Kidney epithelial cell (primary cell): ENCODE measurements around the gene B3GNT7. TPM values are rescaled to one million over a fixed set of nuclear protein-coding genes. Genes with fewer than 3 reads are reported as not detected.
"Not testable (repeated sequence)": the region's sequence is repeated elsewhere in the genome, so short reads cannot be mapped to it uniquely, and the experiment has no call there.

Source experiments
- DNase-seq: peaks from one replicate; pipeline ENCODE4 v3.0.0-alpha.2; 2010; ENCODE audit warnings: low read depth
- H3K27me3 ChIP-seq: 2 replicates; pipeline ENCODE4 v1.6.0; 2011; ENCODE audit warnings: low read length; ENCODE audit not compliant: control insufficient read depth, insufficient read depth
- H3K36me3 ChIP-seq: 2 replicates; pipeline ENCODE4 v1.5.1; 2011; ENCODE audit warnings: low read length; ENCODE audit not compliant: control insufficient read depth, insufficient read depth
- H3K4me3 ChIP-seq: 2 replicates; pipeline ENCODE4 v1.5.1; 2011; ENCODE audit warnings: low read depth, mild to moderate bottlenecking, control low read depth, low read length
- CTCF ChIP-seq: IDR thresholded peaks from 2 replicates; pipeline ENCODE4 v1.5.1; 2011; ENCODE audit warnings: mild to moderate bottlenecking, moderate library complexity, low read length, control low read depth, inconsistent platforms; ENCODE audit not compliant: insufficient read depth, poor library complexity, severe bottlenecking
- total RNA-seq: library from RNA; depleted of rRNA; stranded (reverse); fragments of >200 nt; gene quantifications from 2 replicates; pipeline ENCODE4 v1.2.3, GENCODE V29; 2015

The B3GNT7 gene
- total RNA-seq, 1 donor from 2014 or later, result 8.8 TPM

- TF ChIP-seq CTCF, result no peak
- H3K36me3 ChIP-seq, result no peaks in the 10 kb centered on the region
- no peak for DNase-seq
- no peak overlapping the region for H3K4me3 ChIP-seq
- H3K27me3 ChIP-seq, result no peaks in the 10 kb centered on the region
Measured at GRCh38 chr2:231373184-231373583, 22.3 kb upstream of the B3GNT7 start.

- Histone ChIP-seq H3K36me3 (no peaks in the 10 kb centered on the region), H3K4me3 (no peak overlapping the region), H3K27me3 (no peaks in the 10 kb centered on the region)
- DNase-seq, result no peak
- no peak for TF ChIP-seq CTCF
Measured at GRCh38 chr2:231373786-231374349, 21.6 kb upstream of the B3GNT7 start.

- H3K36me3 ChIP-seq, result no peaks in the 10 kb centered on the region
- DNase-seq, result no peak
- TF ChIP-seq CTCF, result no peak
- no peaks in the 10 kb centered on the region for H3K27me3 ChIP-seq
- no peak overlapping the region for H3K4me3 ChIP-seq
Measured at GRCh38 chr2:231374771-231375170, 20.7 kb upstream of the B3GNT7 start.

DNA sequence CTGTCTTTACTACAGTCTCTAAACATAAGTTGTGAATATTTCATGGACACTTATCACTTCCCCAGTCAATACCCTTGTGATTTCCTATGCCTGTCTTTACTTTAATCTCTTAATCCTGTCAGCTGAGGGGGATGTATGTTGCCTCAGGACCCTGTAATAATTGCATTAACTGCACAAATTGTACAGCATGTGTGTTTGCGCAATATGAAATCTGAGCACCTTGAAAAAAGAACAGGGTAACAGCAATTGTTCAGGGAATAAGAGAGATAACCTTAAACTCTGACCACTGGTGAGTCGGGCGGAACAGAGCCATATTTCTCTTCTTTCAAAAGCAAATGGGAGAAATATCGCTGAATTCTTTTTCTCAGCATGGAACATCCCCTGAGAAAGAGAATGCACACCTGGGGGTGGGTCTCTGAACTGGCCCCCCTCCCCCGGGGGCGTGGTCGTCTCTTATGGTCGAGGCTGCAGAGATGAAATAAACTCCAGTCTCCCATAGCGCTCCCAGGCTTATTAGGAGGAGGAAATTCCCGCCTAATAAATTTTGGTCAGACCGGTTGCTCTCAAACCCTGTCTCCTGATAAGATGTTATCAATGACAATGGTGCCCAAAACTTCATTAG, 19.4 kb upstream of the B3GNT7 start:
- H3K36me3 ChIP-seq, DNase-seq, H3K27me3 ChIP-seq, H3K4me3 ChIP-seq: not testable (repeated sequence)

DNA sequence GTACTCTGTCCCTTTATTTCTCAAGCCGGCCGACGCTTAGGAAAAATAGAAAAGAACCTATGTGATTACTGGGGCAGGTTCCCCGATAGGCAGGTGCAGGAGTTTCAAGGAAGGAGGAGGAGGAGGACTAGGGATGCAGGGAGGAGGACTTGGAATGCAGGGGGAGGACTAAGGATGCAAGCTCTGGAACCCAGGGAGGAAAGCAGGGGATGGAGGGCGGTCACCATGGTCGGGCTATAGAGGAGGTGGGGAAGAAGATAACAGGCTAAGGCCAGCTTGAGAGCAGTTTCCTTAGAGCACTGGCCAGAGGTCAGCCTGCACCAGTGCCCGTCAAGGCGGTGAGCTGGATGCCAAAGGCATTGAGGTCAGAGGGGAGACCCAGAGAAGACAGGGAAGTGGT, 18.7 kb upstream of the B3GNT7 start:
- TF ChIP-seq CTCF, result no peak
- Histone ChIP-seq H3K4me3 (no peak overlapping the region), H3K27me3 (no peaks in the 10 kb centered on the region), H3K36me3 (no peaks in the 10 kb centered on the region)
- no peak for DNase-seq

DNA sequence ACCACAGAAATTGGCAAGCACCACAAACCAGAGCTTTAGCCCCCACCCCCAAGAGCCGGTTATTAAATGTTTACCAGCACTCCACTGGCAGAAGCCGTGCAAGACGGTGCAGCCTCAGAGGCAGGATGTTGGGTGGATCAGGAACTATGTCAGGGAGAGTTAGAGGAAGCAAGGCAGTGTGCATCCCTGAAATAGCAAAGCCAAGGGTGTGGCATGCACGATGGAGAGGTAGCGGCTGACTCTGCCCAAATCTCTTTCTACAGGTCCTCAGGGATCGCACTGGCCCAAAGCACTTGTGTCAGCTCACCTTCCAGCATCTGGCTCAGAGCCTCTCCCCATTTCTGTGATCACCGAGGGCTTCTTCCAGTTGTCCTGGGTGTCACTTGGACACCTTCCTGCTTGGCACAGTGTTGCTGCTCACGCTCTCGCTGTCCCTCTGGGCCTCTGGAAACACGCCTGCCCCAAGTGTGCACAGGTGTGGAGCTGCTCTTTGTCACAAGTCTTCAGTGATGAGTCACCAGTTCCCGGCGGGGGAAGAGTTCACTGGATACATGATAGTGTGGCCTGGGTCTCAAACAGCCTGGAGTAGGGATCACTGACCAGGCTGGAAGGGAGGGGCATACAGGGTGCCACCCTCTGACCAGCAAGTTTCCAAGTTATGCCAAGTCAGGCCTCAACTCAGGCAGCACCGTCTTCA, 17.3 kb upstream of the B3GNT7 start:
- TF ChIP-seq CTCF, result no peak

More for the DNA sequence above, 17.3 kb upstream of the B3GNT7 start:
- Histone ChIP-seq H3K36me3 (no peaks in the 10 kb centered on the region), H3K4me3 (no peak overlapping the region), H3K27me3 (no peaks in the 10 kb centered on the region)
- DNase-seq, result no peak
